Fibroblast of lung (primary cell): ENCODE results near the gene ACBD5. TPM values are rescaled to one million over a fixed set of nuclear protein-coding genes. Genes with fewer than 3 reads are reported as not detected.

Experiments
- DNase-seq, 2 donors: peaks; one replicate each; pipeline versions ENCODE4 v3.0.0 to v3.0.0-alpha.2; 2010; ENCODE audit warnings: low read depth in 2 of 2
- H2AFZ ChIP-seq: 2 replicates; pipeline ENCODE4 v1.5.1; 2012; ENCODE audit warnings: low read length, control low read depth, inconsistent platforms
- H3K27ac ChIP-seq: 2 replicates; pipeline ENCODE4 v1.5.1; 2011; ENCODE audit warnings: low read length, control low read depth; ENCODE audit not compliant: insufficient read depth
- H3K27me3 ChIP-seq: 2 replicates; pipeline ENCODE4 v1.5.1; 2011; ENCODE audit warnings: mild to moderate bottlenecking, low read length; ENCODE audit not compliant: control insufficient read depth, insufficient read depth
- H3K36me3 ChIP-seq: 2 replicates; pipeline ENCODE4 v1.5.1; 2011; ENCODE audit warnings: low read length; ENCODE audit not compliant: control insufficient read depth, insufficient read depth
- H3K4me1 ChIP-seq: 2 replicates; pipeline ENCODE4 v1.5.1; 2011; ENCODE audit warnings: low read length; ENCODE audit not compliant: control insufficient read depth, insufficient read depth; ENCODE audit errors: extremely low read depth
- H3K4me2 ChIP-seq: 2 replicates; pipeline ENCODE4 v1.5.1; 2011; ENCODE audit warnings: low read length, control low read depth; ENCODE audit not compliant: insufficient read depth; ENCODE audit errors: extremely low read depth
- H3K4me3 ChIP-seq, 4 experiments: fragments of 200-600 bp in 1 of 4; sonication (generic) in 1 of 4; replicated peaks in 1 of 4; 2 replicates each; pipeline ENCODE4 v1.5.1; 2011 to 2016; ENCODE audit warnings: low read length in 4 of 4, low read depth in 3 of 4, mild to moderate bottlenecking in 3 of 4, control low read depth in 2 of 4, inconsistent platforms in 1 of 4, mixed read lengths in 1 of 4; ENCODE audit not compliant: insufficient read depth in 1 of 4; ENCODE audit errors: control extremely low read depth in 1 of 4
- H3K79me2 ChIP-seq: 2 replicates; pipeline ENCODE4 v1.5.1; 2012; ENCODE audit warnings: mild to moderate bottlenecking, low read length, inconsistent platforms; ENCODE audit not compliant: control insufficient read depth, insufficient read depth
- H3K9ac ChIP-seq: 2 replicates; pipeline ENCODE4 v1.5.1; 2011; ENCODE audit warnings: mild to moderate bottlenecking, low read length, control low read depth; ENCODE audit not compliant: insufficient read depth
- H3K9me3 ChIP-seq: 2 replicates; pipeline ENCODE4 v1.5.1; 2012; ENCODE audit warnings: low read depth, low read length; ENCODE audit not compliant: control insufficient read depth, insufficient read depth
- H4K20me1 ChIP-seq: 2 replicates; pipeline ENCODE4 v1.5.1; 2011; ENCODE audit warnings: low read length; ENCODE audit not compliant: control insufficient read depth, insufficient read depth; ENCODE audit errors: extremely low read depth
- CTCF ChIP-seq, 2 donors: IDR thresholded peaks in 1 of 2; conservative IDR thresholded peaks in 1 of 2; 1 replicate in 1 of 2; 2 replicates in 1 of 2; pipeline ENCODE4 v1.5.1; 2011 to 2012; ENCODE audit warnings: low read length in 2 of 2, control low read depth in 1 of 2, inconsistent platforms in 1 of 2, low read depth in 1 of 2, mild to moderate bottlenecking in 1 of 2
- EZH2 ChIP-seq: IDR thresholded peaks from 2 replicates; pipeline ENCODE4 v1.5.1; 2012; ENCODE audit warnings: low read length, control low read depth, mild to moderate bottlenecking; ENCODE audit errors: missing control alignments
- polyA plus RNA-seq, 2 donors: library from polyadenylated mRNA; depleted of rRNA in 1 of 2; stranded (reverse) in 1 of 2; unstranded in 1 of 2; fragments of >200 nt; gene quantifications; 2 replicates each; pipeline ENCODE4 v1.2.1, GENCODE V29; 2011 to 2012; ENCODE audit warnings: missing spikeins in 1 of 2
- total RNA-seq: library from RNA; depleted of rRNA; stranded (reverse); fragments of >200 nt; gene quantifications from 2 replicates; pipeline ENCODE4 v1.2.1, GENCODE V29; 2014

The ACBD5 gene
- total and polyA plus RNA-seq, 2 donors (not counting 1 experiment from before 2014, with no cell fraction given), result 21.3 to 29.6 TPM

GRCh38 chr10:27247006-27247405, 6.4 kb upstream of the ACBD5 start:
- H4K20me1 ChIP-seq, result no peaks in the 10 kb centered on the region

GRCh38 chr10:27245836-27246235, 5.2 kb upstream of the ACBD5 start:
- Histone ChIP-seq H3K4me1 (peaks cover 10% of the 10 kb centered on the region), H3K4me3 (no peak overlapping the region), H3K27ac (no peak overlapping the region), H3K36me3 (no peaks in the 10 kb centered on the region), H4K20me1 (no peaks in the 10 kb centered on the region), H3K9me3 (no peaks in the 10 kb centered on the region), H2AFZ (no peak overlapping the region), H3K4me2 (no peak overlapping the region), H3K9ac (no peak overlapping the region), H3K27me3 (no peaks in the 10 kb centered on the region), H3K79me2 (no peaks in the 10 kb centered on the region)
- DNase-seq, result no peak
- TF ChIP-seq CTCF (conservative IDR thresholded peaks at IDR 0.05 in 1 of 2, IDR thresholded peaks at IDR 0.05 in 1 of 2; ENCODE audit: low read depth in 1 of 2, low read length in 2 of 2), result no peak
- no peak for TF ChIP-seq EZH2

More at GRCh38 chr10:27247006-27247405, 6.4 kb upstream of the ACBD5 start:
- Histone ChIP-seq H3K9ac (no peak overlapping the region), H3K9me3 (no peaks in the 10 kb centered on the region), H3K36me3 (no peaks in the 10 kb centered on the region), H3K27me3 (no peaks in the 10 kb centered on the region), H2AFZ (no peak overlapping the region), H3K4me3 (no peak overlapping the region), H3K4me1 (peaks cover 2% of the 10 kb centered on the region), H3K27ac (no peak overlapping the region), H3K79me2 (no peaks in the 10 kb centered on the region), H3K4me2 (no peak overlapping the region)
- DNase-seq, result no peak
- no peak for TF ChIP-seq EZH2

GRCh38 chr10:27244976-27245375, 4.4 kb upstream of the ACBD5 start:
- H3K4me1 ChIP-seq, result peaks cover 10% of the 10 kb centered on the region
- H3K27me3 ChIP-seq, result no peaks in the 10 kb centered on the region
- H2AFZ ChIP-seq, result no peak overlapping the region
- H4K20me1 ChIP-seq, result no peaks in the 10 kb centered on the region
- no peaks in the 10 kb centered on the region for H3K79me2 ChIP-seq
- no peak overlapping the region for H3K4me3 ChIP-seq
- DNase-seq, result no peak
- no peaks in the 10 kb centered on the region for H3K36me3 ChIP-seq
- H3K4me2 ChIP-seq, result no peak overlapping the region
- no peaks in the 10 kb centered on the region for H3K9me3 ChIP-seq
- H3K9ac ChIP-seq, result no peak overlapping the region
- TF ChIP-seq EZH2, result no peak
- TF ChIP-seq CTCF (conservative IDR thresholded peaks at IDR 0.05 in 1 of 2, IDR thresholded peaks at IDR 0.05 in 1 of 2; ENCODE audit: low read depth in 1 of 2, low read length in 2 of 2), result no peak
- no peak overlapping the region for H3K27ac ChIP-seq
